GM15510 (cell line): ENCODE measurements around the gene KASH5.

Experiments used
- POLR2A ChIP-seq: IDR thresholded peaks from 3 replicates; pipeline ENCODE4 v1.6.1; 2011; ENCODE audit warnings: borderline replicate concordance; ENCODE audit not compliant: insufficient read length; ENCODE audit errors: extremely low read depth

The KASH5 gene

GRCh38 chr19:49431330-49431749 is 43.3 kb downstream of the KASH5 start:
- no peak for TF ChIP-seq POLR2A

GRCh38 chr19:49432141-49433073 is 44.4 kb downstream of the KASH5 start:
- no peak for TF ChIP-seq POLR2A

GRCh38 chr19:49433240-49433901 is 45.3 kb downstream of the KASH5 start:
- no peak for TF ChIP-seq POLR2A

- TF ChIP-seq POLR2A, result no peak
Observed at GRCh38 chr19:49434907-49435583, 47.0 kb downstream of the KASH5 start.

GRCh38 chr19:49435670-49436069 is 47.6 kb downstream of the KASH5 start:
- no peak for TF ChIP-seq POLR2A

GRCh38 chr19:49436381-49437017 is 48.5 kb downstream of the KASH5 start:
- TF ChIP-seq POLR2A, result no peak

GRCh38 chr19:49437231-49437630 is 49.2 kb downstream of the KASH5 start:
- no peak for TF ChIP-seq POLR2A

- no peak for TF ChIP-seq POLR2A
Observed at GRCh38 chr19:49438261-49438660, 50.2 kb downstream of the KASH5 start.

- no peak for TF ChIP-seq POLR2A
Observed at GRCh38 chr19:49439836-49440235, 51.8 kb downstream of the KASH5 start.

- no peak for TF ChIP-seq POLR2A
Observed at GRCh38 chr19:49440439-49441209, 52.6 kb downstream of the KASH5 start.

GRCh38 chr19:49441210-49441959 is 53.3 kb downstream of the KASH5 start, which contains the start of gene SLC17A7:
TSS of gene SLC17A7 (minus strand) at chr19:49441527. CDS start at chr19:49441379, 148 bp downstream.
- no peak for TF ChIP-seq POLR2A

GRCh38 chr19:49441960-49442350 is 53.9 kb downstream of the KASH5 start:
- no peak for TF ChIP-seq POLR2A

GRCh38 chr19:49442354-49442753 is 54.3 kb downstream of the KASH5 start:
- TF ChIP-seq POLR2A, result no peak
